Pancreas (tissue), 10 donors: Measurements from ENCODE around the gene FCF1. TPM values are rescaled to one million over a fixed set of nuclear protein-coding genes. Genes with fewer than 3 reads are reported as not detected.
"Not testable (repeated sequence)": the region's sequence is repeated elsewhere in the genome, so short reads cannot be mapped to it uniquely, and the experiment has no call there.

ENCODE experiments used
- ATAC-seq, 4 donors: fragments of 200-7000 bp; cut with Tn5 transposase; one replicate each; pipeline versions ENCODE4 v1.8.0 to v1.9.1; 2020; ENCODE audit warnings: mild to moderate bottlenecking in 4 of 4, moderate library complexity in 4 of 4
- DNase-seq, 6 donors: peaks; one replicate each; pipeline ENCODE4 v3.0.0-alpha.2; 2020
- FAIRE-seq: peaks from 2 replicates; lab custom pipeline; 2012; peaks lifted over from hg19 to GRCh38; lab: Jason Lieb, UNC
- H3K27ac ChIP-seq, 4 donors: fragments of 200-600 bp; sonication (generic); 1 replicate in 3 of 4; 2 replicates in 1 of 4; pipeline versions ENCODE4 v1.5.0 to v1.8.0; 2020
- H3K27me3 ChIP-seq, 4 donors: fragments of 200-600 bp; one replicate each; pipeline ENCODE4 v1.8.0; 2021
- H3K36me3 ChIP-seq, 3 donors: fragments of 200-600 bp; sonication (generic) in 1 of 3; one replicate each; pipeline versions ENCODE4 v1.5.0 to v1.8.0; 2020 to 2021
- H3K4me1 ChIP-seq, 3 donors: fragments of 200-600 bp; one replicate each; pipeline ENCODE4 v1.8.0; 2021
- H3K4me3 ChIP-seq, 4 donors: fragments of 200-600 bp; sonication (generic) in 2 of 4; one replicate each; pipeline versions ENCODE4 v1.5.0 to v1.8.0; 2020 to 2021
- H3K9me3 ChIP-seq, 4 donors: fragments of 200-600 bp; one replicate each; pipeline ENCODE4 v1.8.0; 2021
- WGBS, 2 donors: extraction: QIAGEN DNeasy Blood & Tissue Kit; methylation state at CpG; one replicate each; pipeline ENCODE4 v1.1.7; 2013; 5-methylcytosine and 5-hydroxymethylcytosine counted together
- intact Hi-C, 3 donors: fragments of 100-400 bp; cut with DNase I; formaldehyde crosslinking; loops; one replicate each; pipeline versions ENCODE4 v1.11.1 to v1.14.2; 2022
- polyA plus RNA-seq, 2 donors: library from polyadenylated mRNA; stranded (reverse); fragments of 200-250 nt; gene quantifications; one replicate each; pipeline ENCODE4 v1.2.3, GENCODE V29; 2013
- total RNA-seq, 6 donors: library from RNA; stranded (reverse); fragmentation: NEBNext Ultra II Directional in 4 of 6; extraction: Animal tissue kit (Norgen Biotek cat#: 25700) in 4 of 6; gene quantifications; one replicate each; pipeline versions ENCODE4 v1.2.1 to v1.2.4, GENCODE V29; 2021 to 2023
- TF ChIP-seq, protein P1 (sequence below), 4 donors: fragments of 200-600 bp; sonication (generic) in 3 of 4; IDR thresholded peaks; one replicate each; pipeline versions ENCODE4 v1.5.0 to v1.8.0; 2021; ENCODE audit warnings: antibody characterized with exemption in 4 of 4
- donor health status: healthy with polysubstance abuse.
- donor health status: DM: no; HTN: no; CAD: no; lungs with moderate emphysema.
- donor health status: DM: no; HTN: no; CAD: no.
- donor health status: control.
- donor health status: control.
- donor health status: Bipolar disorder and iron deficiency.
- donor health status: DM: yes; HTN: yes; CAD: no.
- donor health status: DM: no; HTN: no; CAD: no.
- donor health status: DM: no; HTN: no; CAD: no.
- donor health status: DM: yes; HTN: yes; CAD: no.

Gene FCF1
- total and polyA plus RNA-seq, 8 donors = 2.5 to 26.9 (median 15.1) TPM

DNA sequence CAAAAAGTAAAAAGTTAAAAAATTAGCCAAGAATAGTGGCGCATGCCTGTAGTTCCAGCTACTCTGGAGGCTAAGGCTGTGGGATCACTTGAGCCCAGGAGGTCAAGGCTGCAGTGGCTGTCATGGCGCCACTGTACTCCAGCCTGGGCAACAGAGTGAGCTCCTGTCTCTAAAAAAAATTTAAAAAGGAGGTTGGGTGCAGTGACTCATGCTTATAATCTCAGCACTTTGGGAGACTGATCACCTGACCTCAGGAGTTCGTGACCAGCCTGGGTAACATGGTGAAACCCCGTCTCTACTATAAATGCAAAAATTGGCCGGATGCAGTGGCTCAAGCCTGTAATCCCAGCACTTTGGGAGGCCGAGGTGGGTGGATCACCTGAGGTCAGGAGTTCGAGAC, 42.0 kb downstream of the FCF1 start:
- FAIRE-seq = no peak

GRCh38 chr14:74756326-74756725, 43.4 kb downstream of the FCF1 start:
- DNase-seq (no peak), ATAC-seq (no peak), FAIRE-seq (no peak)
- no peak overlapping the region for H3K27ac ChIP-seq
- WGBS, 2 donors = 82 to 84% methylated on average over 1 of the region's 1 CpG
- H3K27me3 ChIP-seq = no peaks in the 10 kb centered on the region
- no peaks in the 10 kb centered on the region for H3K4me1 ChIP-seq
- H3K9me3 ChIP-seq = no peaks in the 10 kb centered on the region
- intact Hi-C loops = no loop called here
- no peaks in the 10 kb centered on the region for H3K36me3 ChIP-seq
- H3K4me3 ChIP-seq = no peak overlapping the region
- TF ChIP-seq, protein P1, sequence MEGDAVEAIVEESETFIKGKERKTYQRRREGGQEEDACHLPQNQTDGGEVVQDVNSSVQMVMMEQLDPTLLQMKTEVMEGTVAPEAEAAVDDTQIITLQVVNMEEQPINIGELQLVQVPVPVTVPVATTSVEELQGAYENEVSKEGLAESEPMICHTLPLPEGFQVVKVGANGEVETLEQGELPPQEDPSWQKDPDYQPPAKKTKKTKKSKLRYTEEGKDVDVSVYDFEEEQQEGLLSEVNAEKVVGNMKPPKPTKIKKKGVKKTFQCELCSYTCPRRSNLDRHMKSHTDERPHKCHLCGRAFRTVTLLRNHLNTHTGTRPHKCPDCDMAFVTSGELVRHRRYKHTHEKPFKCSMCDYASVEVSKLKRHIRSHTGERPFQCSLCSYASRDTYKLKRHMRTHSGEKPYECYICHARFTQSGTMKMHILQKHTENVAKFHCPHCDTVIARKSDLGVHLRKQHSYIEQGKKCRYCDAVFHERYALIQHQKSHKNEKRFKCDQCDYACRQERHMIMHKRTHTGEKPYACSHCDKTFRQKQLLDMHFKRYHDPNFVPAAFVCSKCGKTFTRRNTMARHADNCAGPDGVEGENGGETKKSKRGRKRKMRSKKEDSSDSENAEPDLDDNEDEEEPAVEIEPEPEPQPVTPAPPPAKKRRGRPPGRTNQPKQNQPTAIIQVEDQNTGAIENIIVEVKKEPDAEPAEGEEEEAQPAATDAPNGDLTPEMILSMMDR (IDR thresholded peaks at IDR 0.05) = no peak

More for the DNA sequence above, 42.0 kb downstream of the FCF1 start:
- Histone ChIP-seq H3K27ac (no peak overlapping the region), H3K27me3 (no peaks in the 10 kb centered on the region), H3K9me3 (no peaks in the 10 kb centered on the region), H3K4me1 (no peaks in the 10 kb centered on the region), H3K36me3 (no peaks in the 10 kb centered on the region), H3K4me3 (no peak overlapping the region)
- WGBS, 2 donors = 82 to 87% methylated on average over 7 of the region's 7 CpGs
- intact Hi-C loops = no loop called here
- TF ChIP-seq, protein P1 (IDR thresholded peaks at IDR 0.05) = no peak
- DNase-seq (no peak), ATAC-seq (no peak)

GRCh38 chr14:74758505-74758904, 45.6 kb downstream of the FCF1 start:
- H3K36me3 ChIP-seq, H3K27ac ChIP-seq, ATAC-seq, FAIRE-seq, H3K4me3 ChIP-seq, H3K27me3 ChIP-seq, intact Hi-C loops, H3K4me1 ChIP-seq, DNase-seq, H3K9me3 ChIP-seq: not testable (repeated sequence)
- 80 to 87% methylated on average over 5 of the region's 5 CpGs for WGBS, 2 donors

DNA sequence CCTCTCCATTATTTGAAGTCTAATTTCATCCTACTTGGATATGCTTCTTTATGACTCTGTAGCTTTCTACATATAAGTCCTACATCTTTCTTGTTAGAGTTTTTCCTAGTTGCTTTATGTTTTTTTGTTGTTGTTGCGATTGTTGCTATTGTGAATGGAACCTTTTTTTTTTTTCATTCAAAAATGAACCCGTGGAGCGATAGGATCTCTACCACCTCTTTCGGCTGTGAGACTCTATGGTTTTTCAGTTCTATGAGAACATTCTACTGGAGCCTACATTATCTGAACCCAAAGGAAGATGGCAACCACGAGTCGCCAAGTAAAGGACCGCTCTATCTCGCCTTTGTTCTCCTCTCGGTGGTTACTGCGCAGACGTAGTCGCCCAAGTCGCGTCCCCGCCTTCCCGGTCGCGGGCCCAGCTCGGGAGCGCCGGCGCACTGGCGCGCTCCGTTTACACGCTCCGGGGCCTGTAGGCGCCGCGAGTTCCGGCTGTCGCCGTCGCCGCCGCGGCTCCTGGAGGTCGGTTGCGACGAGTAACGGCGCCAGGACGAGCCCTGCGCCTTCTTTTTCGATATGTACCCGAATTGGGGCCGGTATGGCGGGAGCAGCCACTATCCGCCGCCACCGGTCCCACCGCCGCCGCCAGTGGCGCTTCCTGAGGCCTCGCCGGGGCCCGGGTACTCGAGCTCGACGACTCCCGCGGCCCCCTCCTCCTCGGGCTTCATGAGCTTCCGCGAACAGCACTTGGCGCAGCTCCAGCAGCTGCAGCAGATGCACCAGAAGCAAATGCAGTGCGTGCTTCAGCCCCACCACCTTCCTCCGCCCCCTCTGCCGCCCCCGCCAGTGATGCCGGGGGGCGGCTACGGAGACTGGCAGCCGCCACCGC, 50.2 kb downstream of the FCF1 start, which contains the start of gene YLPM1:
YLPM1 (plus strand) TSS at position 400 of the 886 bp plus-strand sequence; CDS start at position 574, 174 bp downstream.
- Histone ChIP-seq H3K9me3 (no peaks in the 10 kb centered on the region), H3K36me3 (no peaks in the 10 kb centered on the region), H3K4me1 (peaks cover 0 to 35% (median 16%) of the 10 kb centered on the region in 3 donors), H3K4me3 (peak within 1 kb of the TSS; percentile 89 to 100 (median 96)), H3K27ac (peak within 1 kb of the TSS; percentile 72 to 91 (median 87)), H3K27me3 (no peaks in the 10 kb centered on the region)
- FAIRE-seq (peak; percentile 71), ATAC-seq (peak; percentile 98 to 99 (median 98)), DNase-seq (peak; percentile 91 to 95 (median 94))
- TF ChIP-seq, protein P1 (IDR thresholded peaks at IDR 0.05) = peak; percentile 22 to 41 (median 34)
- 1% methylated on average over 70 to 76 of the region's 76 CpGs for WGBS, 2 donors
- intact Hi-C loops = no loop called here

- H3K9me3 ChIP-seq = no peaks in the 10 kb centered on the region
- TF ChIP-seq, protein P1 (IDR thresholded peaks at IDR 0.05) = no peak
- no peaks in the 10 kb centered on the region for H3K36me3 ChIP-seq
- peak overlapping the region; percentile 89 to 100 (median 96) for H3K4me3 ChIP-seq
- H3K27ac ChIP-seq = peak overlapping the region; percentile 72 to 91 (median 87)
- H3K4me1 ChIP-seq = peaks cover 0 to 36% (median 16%) of the 10 kb centered on the region in 3 donors
- WGBS, 2 donors = 1 to 2% methylated on average over 15 to 19 of the region's 19 CpGs
- DNase-seq (peak in 4 of 6 donors; percentile 7 to 29 (median 21)), FAIRE-seq (no peak), ATAC-seq (peak in 1 of 4 donors; percentile 3)
- intact Hi-C loops = no loop called here
- no peaks in the 10 kb centered on the region for H3K27me3 ChIP-seq
Observed at GRCh38 chr14:74763803-74764531, 51.0 kb downstream of the FCF1 start.
